CD4-positive, alpha-beta T cell (primary cell): ENCODE results near the gene HNRNPU. TPM values are rescaled to one million over a fixed set of nuclear protein-coding genes. Genes with fewer than 3 reads are reported as not detected.

Experiments
- ATAC-seq: fragments of 200-7000 bp; cut with Tn5 transposase; one replicate; pipeline ENCODE4 v1.10.0; 2022; ENCODE audit warnings: mild to moderate bottlenecking; ENCODE audit not compliant: poor library complexity
- CTCF ChIA-PET: fragments of 350-600 bp; sonication (Branson Sonifier 250); formaldehyde crosslinking; loops from one replicate; lab custom pipeline; 2021; ENCODE audit warnings: antibody characterized with exemption, inconsistent platforms; lab: Charles Lee
- POLR2A ChIA-PET: fragments of 350-600 bp; sonication (Branson Sonifier 250); formaldehyde crosslinking; loops from one replicate; lab custom pipeline; 2021; ENCODE audit warnings: antibody characterized with exemption, inconsistent platforms; lab: Charles Lee
- DNase-seq, 14 experiments: peaks; one replicate each; pipeline ENCODE4 v3.0.0-alpha.2; 2013 to 2020; ENCODE audit warnings: mixed read lengths in 2 of 14
- H3K27ac ChIP-seq, 2 donors: one replicate each; pipeline versions ENCODE4 v1.5.1 to v1.7.0; 2013; ENCODE audit warnings: low read length in 2 of 2, low read depth in 1 of 2, mild to moderate bottlenecking in 1 of 2
- H3K27me3 ChIP-seq, 2 experiments: 1 replicate in 1 of 2; 2 replicates in 1 of 2; pipeline versions ENCODE4 v1.6.1 to v1.7.0; 2013; ENCODE audit warnings: low read length in 2 of 2, control low read depth in 1 of 2, mild to moderate bottlenecking in 1 of 2, moderate library complexity in 1 of 2; ENCODE audit not compliant: insufficient read depth in 2 of 2, control insufficient read depth in 1 of 2
- H3K36me3 ChIP-seq: one replicate; pipeline ENCODE4 v1.6.1; 2013; ENCODE audit warnings: low read length, control low read depth; ENCODE audit not compliant: insufficient read depth
- H3K4me1 ChIP-seq: one replicate; pipeline ENCODE4 v1.6.1; 2013; ENCODE audit warnings: low read length, control low read depth; ENCODE audit not compliant: insufficient read depth
- H3K4me3 ChIP-seq: one replicate; pipeline ENCODE4 v1.5.1; 2013; ENCODE audit warnings: mild to moderate bottlenecking, low read length, moderate library complexity
- H3K9me3 ChIP-seq, 2 experiments: 1 replicate in 1 of 2; 2 replicates in 1 of 2; pipeline versions ENCODE4 v1.6.1 to v1.7.0; 2013; ENCODE audit warnings: low read length in 2 of 2, mild to moderate bottlenecking in 2 of 2, control low read depth in 1 of 2, moderate library complexity in 1 of 2; ENCODE audit not compliant: control insufficient read depth in 1 of 2, insufficient read depth in 1 of 2
- H3K27ac Mint-ChIP-seq: one replicate; pipeline ENCODE4 v1.8.0; 2020; ENCODE audit warnings: mixed read lengths
- H3K27me3 Mint-ChIP-seq: one replicate; pipeline ENCODE4 v1.8.0; 2021; ENCODE audit warnings: mixed read lengths
- H3K36me3 Mint-ChIP-seq: one replicate; pipeline ENCODE4 v1.8.0; 2021; ENCODE audit warnings: low read depth, mixed read lengths
- H3K4me1 Mint-ChIP-seq: one replicate; pipeline ENCODE4 v1.8.0; 2021; ENCODE audit warnings: low read depth, mixed read lengths
- H3K4me3 Mint-ChIP-seq: one replicate; pipeline ENCODE4 v1.8.0; 2020; ENCODE audit warnings: mild to moderate bottlenecking, mixed read lengths
- H3K9me3 Mint-ChIP-seq: one replicate; pipeline ENCODE4 v1.8.0; 2020; ENCODE audit warnings: mixed read lengths
- intact Hi-C, 2 experiments: fragments of 100-400 bp; cut with DNase I in 1 of 2; cut with micrococcal nuclease in 1 of 2; formaldehyde crosslinking; loops; one replicate each; pipeline versions ENCODE4 v1.15.1 to v1.9.0; 2023 to 2025; cut with DNase I, micrococcal nuclease
- total RNA-seq, 174 experiments: library from RNA in 2 of 174; stranded (reverse) in 2 of 174; gene quantifications; one replicate each; pipeline ENCODE4 v1.2.3 and lab custom pipeline; 2021 to 2026
- TF ChIP-seq, protein P1 (sequence below): fragments of 200-600 bp; IDR thresholded peaks from one replicate; pipeline ENCODE4 v1.8.0; 2022; ENCODE audit warnings: antibody characterized with exemption, mild to moderate bottlenecking

The HNRNPU gene
- total RNA-seq, 2 experiments from 2014 or later = 415 TPM

DNA sequence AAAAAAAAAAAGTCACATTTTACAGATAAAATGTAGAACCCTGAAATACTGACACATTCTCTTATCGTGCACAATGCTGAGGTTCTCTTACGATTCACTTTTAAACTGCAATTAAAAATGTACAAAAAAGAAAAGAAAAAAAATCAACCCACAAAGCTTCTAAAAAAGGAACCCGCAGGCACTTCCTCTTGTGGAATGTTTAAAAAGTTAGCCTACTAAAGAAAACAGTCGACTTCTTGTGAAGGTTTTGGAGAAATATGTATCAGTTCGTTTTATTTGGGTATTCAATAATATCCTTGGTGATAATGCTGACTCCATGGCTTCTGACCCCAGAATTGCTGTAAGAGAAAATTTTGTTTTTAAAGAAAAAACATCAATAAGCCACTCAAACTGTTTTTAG, 10.2 kb downstream of the HNRNPU start:
- H3K27ac ChIP-seq = peak overlapping the region in 1 of 2 donors; percentile 26
- ChIA-PET CTCF (interaction anchor here (0.5 to 3.1 kb wide), 6 partner anchors 10 to 1722 kb away, joined by 3 to 14 read pairs (median 4); partner anchors contain the start of genes COX20 and HNRNPU), POLR2A (interaction anchor here (1.5 to 22.6 kb wide), 3 partner anchors 8 to 65 kb away, joined by 3 to 1262 read pairs (median 141); partner anchors contain the start of genes COX20 and HNRNPU)
- peak overlapping the region; percentile 78 for H3K27ac Mint-ChIP-seq
- peak overlapping the region; percentile 53 for H3K4me3 Mint-ChIP-seq
- TF ChIP-seq, protein P1, sequence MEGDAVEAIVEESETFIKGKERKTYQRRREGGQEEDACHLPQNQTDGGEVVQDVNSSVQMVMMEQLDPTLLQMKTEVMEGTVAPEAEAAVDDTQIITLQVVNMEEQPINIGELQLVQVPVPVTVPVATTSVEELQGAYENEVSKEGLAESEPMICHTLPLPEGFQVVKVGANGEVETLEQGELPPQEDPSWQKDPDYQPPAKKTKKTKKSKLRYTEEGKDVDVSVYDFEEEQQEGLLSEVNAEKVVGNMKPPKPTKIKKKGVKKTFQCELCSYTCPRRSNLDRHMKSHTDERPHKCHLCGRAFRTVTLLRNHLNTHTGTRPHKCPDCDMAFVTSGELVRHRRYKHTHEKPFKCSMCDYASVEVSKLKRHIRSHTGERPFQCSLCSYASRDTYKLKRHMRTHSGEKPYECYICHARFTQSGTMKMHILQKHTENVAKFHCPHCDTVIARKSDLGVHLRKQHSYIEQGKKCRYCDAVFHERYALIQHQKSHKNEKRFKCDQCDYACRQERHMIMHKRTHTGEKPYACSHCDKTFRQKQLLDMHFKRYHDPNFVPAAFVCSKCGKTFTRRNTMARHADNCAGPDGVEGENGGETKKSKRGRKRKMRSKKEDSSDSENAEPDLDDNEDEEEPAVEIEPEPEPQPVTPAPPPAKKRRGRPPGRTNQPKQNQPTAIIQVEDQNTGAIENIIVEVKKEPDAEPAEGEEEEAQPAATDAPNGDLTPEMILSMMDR = no peak
- peak overlapping the region; percentile 1 for H3K4me3 ChIP-seq
- H3K36me3 ChIP-seq = peaks cover 89% of the 10 kb centered on the region
- no peaks in the 10 kb centered on the region for H3K9me3 Mint-ChIP-seq
- H3K4me1 Mint-ChIP-seq = peaks cover 99% of the 10 kb centered on the region
- DNase-seq (peak in 1 of 14 experiments; percentile 35), ATAC-seq (peak; percentile 18)
- peaks cover 26% of the 10 kb centered on the region for H3K4me1 ChIP-seq
- intact Hi-C loops = loop anchor here in 1 of 2 experiments (1.0 to 2.0 kb wide), 2 partner anchors 8 to 189 kb away; no protein-coding TSS in a partner anchor
- H3K36me3 Mint-ChIP-seq = peaks cover 98% of the 10 kb centered on the region
- no peaks in the 10 kb centered on the region for H3K27me3 Mint-ChIP-seq
- no peaks in the 10 kb centered on the region for H3K9me3 ChIP-seq
- H3K27me3 ChIP-seq = no peaks in the 10 kb centered on the region

DNA sequence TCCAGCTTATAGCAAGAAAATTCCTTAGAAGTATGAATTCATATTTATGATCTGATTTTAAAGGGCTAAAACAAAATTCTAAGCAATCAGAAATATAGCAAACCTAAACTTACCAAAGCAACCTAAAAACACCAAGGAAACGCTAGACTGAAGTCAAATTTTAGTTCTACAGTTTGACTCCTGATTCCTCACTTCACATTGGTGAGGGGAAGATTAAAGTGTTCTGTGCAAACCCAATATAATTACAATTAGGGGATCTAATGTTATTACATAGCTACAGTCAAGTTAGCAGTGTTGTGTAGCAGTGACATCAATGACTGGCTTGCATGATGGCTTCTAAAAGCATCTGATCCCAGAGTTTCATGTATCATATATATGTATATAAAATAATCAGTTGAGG, 11.6 kb downstream of the HNRNPU start:
- no peak overlapping the region for H3K4me3 Mint-ChIP-seq
- peaks cover 97% of the 10 kb centered on the region for H3K4me1 Mint-ChIP-seq
- peak overlapping the region; percentile 14 for H3K27ac Mint-ChIP-seq
- Histone ChIP-seq H3K4me1 (peaks cover 23% of the 10 kb centered on the region), H3K27me3 (no peaks in the 10 kb centered on the region), H3K4me3 (no peak overlapping the region), H3K36me3 (peaks cover 85% of the 10 kb centered on the region), H3K9me3 (no peaks in the 10 kb centered on the region), H3K27ac (no peak overlapping the region)
- ATAC-seq = no peak
- TF ChIP-seq, protein P1 = no peak
- ChIA-PET POLR2A (interaction anchor here (1.3 to 22.6 kb wide), 5 partner anchors 10 to 118 kb away, joined by 3 to 1262 read pairs (median 4); partner anchors contain the start of genes COX20 and HNRNPU), CTCF (interaction anchor here (1.7 to 3.1 kb wide), 2 partner anchors 12 to 16 kb away, joined by 5 to 14 read pairs; partner anchors contain the start of genes COX20 and HNRNPU)
- intact Hi-C loops = no loop called here
- no peak for DNase-seq
- peaks cover 98% of the 10 kb centered on the region for H3K36me3 Mint-ChIP-seq
- H3K27me3 Mint-ChIP-seq = no peaks in the 10 kb centered on the region
- no peaks in the 10 kb centered on the region for H3K9me3 Mint-ChIP-seq

DNA sequence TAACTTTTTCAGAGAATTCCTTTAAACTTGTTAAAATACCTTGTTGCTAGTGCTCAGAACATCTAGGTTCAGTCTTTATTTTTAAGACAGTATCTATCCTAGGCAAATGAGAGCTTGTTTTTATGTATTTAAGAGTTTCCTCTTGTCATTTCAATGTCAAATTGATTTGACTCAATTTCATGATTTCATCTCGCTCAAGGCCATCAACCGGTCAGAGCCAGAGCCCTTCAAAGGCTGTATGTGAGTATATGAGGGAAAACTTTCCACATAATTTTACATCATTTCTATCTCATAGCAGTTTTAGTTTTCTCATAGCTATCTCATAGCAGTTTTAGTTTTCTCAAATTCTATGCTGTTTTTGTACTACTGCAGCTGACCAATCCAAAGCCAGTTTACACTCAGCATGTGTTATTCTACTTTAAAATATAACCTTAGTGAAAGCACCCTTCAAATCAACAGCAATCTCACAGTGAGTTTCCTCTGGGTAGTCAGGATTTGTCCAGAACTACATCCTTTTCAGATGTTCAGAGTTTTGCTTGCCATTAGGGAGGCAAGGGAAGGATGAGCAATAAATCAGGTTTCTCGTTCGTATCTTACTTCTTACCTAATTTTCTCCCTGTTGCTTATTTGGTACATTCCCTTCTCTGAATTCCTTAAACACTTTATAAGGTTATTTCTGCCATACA, 12.7 kb downstream of the HNRNPU start:
- intact Hi-C loops = no loop called here
- H3K36me3 ChIP-seq = peaks cover 80% of the 10 kb centered on the region
- TF ChIP-seq, protein P1 = no peak
- Mint-ChIP-seq H3K27ac (peak overlapping the region; percentile 14), H3K4me3 (no peak overlapping the region), H3K9me3 (no peaks in the 10 kb centered on the region), H3K27me3 (no peaks in the 10 kb centered on the region), H3K36me3 (peaks cover 98% of the 10 kb centered on the region), H3K4me1 (peaks cover 92% of the 10 kb centered on the region)
- no peaks in the 10 kb centered on the region for H3K27me3 ChIP-seq
- H3K4me1 ChIP-seq = peaks cover 16% of the 10 kb centered on the region
- no peaks in the 10 kb centered on the region for H3K9me3 ChIP-seq
- ATAC-seq (no peak), DNase-seq (no peak)
- H3K4me3 ChIP-seq = no peak overlapping the region
- ChIA-PET POLR2A (interaction anchor here (1.3 to 22.6 kb wide), 4 partner anchors 11 to 119 kb away, joined by 3 to 1262 read pairs (median 72); partner anchors contain the start of genes COX20 and HNRNPU), CTCF (no interaction called here)
- H3K27ac ChIP-seq = no peak overlapping the region
